CD4-positive, alpha-beta T cell treated with Interleukin-1 beta for 1 hour (primary cell): ENCODE results near the gene HOXA3.

ENCODE experiments used
- DNase-seq, 2 donors: peaks; one replicate each; pipeline ENCODE4 v3.0.0-alpha.2; 2020 to 2022

HOXA3 gene

DNA sequence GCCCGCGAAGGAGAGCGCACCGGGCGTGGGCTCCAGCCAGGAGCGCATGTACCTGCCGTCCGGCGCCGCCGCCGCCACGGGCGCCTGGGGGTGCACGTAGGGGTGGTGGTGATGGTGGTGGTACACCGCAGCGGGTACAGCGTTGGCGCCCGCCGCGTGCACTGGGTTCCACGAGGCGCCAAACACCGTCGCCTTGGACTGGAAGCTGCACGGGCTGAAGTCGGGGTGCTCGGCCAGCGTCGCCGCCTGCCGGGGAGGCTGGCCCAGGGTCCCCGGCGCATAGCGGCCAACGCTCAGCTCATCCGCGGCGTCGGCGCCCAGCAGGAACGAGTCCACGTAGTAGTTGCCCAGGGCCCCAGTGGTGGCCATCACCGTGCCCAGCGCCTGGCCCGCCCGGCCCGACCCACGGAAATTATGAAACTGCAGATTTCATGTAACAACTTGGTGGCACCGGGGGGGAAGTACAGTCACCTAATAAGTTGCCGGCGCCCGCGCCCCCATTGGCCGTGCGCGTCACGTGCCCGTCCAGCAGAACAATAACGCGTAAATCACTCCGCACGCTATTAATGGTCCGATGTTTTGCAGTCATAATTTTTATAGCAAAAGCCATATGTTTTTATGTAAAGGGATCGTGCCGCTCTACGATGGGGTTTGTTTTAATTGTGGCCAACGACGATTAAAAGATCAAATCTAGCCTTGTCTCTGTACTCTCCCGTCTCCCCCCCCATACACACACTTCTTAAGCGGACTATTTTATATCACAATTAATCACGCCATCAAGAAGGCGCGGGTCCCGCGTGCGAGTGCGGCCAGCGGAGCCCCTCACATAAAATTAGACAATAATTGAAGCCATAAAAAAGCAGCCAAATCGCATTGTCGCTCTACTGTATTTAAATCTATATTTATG, 13.0 kb upstream of the HOXA3 start, which contains the start of gene HOXA9:
Gene HOXA9 (minus strand): TSS at position 449 of the 907 bp plus-strand sequence. CDS start 80 bp downstream, at position 369.
- DNase-seq, result peak in 1 of 2 donors; percentile 62

DNA sequence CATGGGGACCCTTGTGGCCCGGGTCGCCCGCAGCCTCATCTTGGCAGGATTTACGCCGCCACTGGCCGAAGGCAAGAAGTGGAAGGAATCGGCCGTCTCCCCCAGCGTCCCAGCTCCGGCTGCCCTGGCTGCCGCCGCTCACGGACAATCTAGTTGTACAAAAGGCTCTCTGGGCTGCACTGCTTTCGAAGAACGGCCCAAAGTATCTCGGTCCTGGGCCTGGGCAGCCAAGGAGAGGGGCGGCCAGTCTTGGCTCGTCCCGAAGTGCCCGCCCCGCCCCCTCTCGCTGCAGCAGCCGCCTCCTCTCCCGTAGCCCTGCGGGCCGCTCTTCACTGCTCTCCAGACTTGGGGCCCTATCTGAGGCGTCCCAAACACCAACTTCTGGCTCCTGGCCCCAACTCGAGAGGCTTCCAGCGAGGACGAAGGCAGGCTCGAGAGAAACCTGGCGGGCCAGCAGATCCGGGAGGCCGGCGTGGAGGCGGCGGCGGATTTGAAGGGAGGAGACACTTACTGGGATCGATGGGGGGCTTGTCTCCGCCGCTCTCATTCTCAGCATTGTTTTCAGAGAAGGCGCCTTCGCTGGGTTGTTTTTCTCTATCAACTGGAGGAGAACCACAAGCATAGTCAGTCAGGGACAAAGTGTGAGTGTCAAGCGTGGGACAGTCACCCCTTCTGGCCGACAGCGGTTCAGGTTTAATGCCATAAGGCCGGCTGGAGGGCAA, 12.1 kb upstream of the HOXA3 start:
- DNase-seq, result no peak

DNA sequence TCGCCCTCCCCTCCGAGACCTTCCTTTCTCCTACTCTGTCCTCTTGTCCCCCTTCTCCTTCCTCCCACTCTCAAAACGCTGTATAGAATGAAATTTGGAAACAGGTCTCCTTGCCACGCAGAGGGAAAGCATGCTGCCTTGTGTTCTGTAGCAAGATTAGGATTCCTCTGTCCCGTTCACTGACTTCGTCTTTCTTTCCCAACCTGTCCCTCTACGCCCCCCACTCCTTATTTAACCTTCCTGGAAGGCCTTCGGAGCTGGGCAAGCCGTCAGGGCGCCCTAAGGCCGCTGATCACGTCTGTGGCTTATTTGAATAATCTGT, 11.6 kb upstream of the HOXA3 start:
- no peak for DNase-seq

DNA sequence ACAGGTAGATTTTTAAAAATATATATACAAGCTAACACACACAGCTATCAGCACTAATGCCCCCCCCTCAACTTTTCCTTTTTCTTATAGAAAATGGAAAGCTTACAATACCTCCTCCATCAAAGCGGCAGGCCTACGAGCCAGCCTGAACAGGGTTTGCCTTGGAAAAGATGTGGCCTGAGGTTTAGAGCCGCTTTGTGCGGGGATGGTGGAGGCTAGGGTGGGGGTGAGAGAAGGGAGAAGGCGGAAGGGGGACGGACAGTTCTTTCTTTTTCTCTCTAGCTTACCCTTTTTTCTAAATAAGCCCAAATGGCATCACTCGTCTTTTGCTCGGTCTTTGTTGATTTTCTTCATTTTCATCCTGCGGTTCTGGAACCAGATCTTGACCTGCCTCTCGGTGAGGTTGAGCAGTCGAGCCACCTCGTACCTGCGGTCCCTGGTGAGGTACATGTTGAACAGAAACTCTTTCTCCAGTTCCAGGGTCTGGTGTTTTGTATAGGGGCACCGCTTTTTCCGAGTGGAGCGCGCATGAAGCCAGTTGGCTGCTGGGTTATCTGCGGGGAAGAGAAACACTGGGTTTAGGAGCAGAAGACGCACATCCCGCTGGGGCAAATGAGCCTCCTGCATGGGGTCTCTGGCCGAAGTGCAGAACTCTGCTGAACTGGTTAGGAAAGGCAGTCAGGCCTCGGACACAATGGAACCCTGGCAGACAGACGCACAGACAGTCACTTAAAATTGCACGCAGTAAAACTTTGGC, 11.1 kb upstream of the HOXA3 start:
- DNase-seq, result no peak

DNA sequence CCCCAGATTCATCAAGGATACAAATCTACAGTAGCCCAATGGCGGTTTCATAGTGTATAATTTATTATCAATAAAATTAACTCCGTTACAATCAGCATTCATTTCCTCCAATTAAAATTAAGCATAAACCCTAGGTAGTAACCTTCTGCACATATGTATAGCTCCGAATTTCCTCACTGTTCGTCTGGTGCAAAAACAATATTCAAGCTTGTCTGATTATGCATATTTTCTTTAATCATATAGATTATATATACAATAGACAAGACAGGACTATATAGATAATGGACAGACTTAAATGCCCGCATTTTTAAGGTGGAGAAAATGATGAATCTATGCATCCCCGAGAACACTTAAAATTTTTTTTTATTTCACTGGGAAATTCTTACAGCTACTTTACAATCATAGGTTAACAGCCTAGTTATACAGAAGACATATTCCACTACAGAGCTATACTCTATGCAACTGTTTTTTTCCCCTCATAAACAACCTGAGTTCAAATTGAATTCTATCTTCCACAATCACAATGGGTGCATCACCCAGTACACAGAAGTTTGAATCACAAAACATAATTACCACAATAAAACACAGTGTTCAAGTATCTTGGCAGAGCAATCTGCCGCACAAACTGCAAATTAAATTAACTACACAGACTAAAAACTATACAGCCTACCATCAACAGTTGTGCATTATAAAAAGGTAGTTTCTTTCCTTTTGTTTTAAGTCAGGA, 10.3 kb upstream of the HOXA3 start:
- no peak for DNase-seq

DNA sequence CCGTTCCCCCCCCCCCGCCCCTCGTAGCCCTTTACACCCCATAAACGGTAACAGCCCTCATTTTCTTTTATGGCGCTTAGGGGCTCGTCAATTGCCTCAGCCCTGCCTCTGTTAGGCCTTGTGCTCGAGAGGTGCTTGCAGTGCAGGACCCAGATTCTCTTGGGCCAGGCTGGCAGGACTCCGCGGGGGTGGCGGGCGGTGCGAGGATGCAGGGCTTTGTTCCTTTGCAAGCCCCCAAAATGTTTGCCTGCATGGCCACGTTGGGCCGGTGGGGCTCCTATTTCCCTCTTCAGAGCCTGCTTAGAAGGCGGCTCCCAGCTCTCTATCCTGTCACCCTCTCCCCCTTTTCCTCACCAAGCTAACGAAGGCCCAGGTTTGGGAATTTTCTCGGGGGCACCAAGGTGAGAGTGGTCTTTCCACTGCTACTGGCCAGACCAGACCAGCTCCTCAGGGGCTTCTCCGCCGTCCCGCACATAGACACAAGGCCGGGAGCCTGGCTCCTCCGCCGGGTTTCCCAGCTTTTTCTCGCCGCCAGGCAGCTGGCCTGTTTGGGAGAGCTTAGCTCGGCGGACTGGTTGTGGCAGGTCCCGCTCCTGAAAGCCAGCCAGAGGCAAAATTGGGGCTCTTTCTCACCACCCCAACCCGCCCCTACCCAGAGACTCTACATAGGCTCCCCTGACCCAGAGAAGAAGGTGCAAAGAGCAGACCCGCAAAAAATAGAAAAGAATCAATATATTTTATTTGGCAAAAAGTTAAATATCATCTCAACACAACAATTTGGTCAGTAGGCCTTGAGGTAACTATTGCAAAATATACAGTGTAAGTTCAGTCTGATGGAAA, 9.6 kb upstream of the HOXA3 start:
- DNase-seq, result no peak

DNA sequence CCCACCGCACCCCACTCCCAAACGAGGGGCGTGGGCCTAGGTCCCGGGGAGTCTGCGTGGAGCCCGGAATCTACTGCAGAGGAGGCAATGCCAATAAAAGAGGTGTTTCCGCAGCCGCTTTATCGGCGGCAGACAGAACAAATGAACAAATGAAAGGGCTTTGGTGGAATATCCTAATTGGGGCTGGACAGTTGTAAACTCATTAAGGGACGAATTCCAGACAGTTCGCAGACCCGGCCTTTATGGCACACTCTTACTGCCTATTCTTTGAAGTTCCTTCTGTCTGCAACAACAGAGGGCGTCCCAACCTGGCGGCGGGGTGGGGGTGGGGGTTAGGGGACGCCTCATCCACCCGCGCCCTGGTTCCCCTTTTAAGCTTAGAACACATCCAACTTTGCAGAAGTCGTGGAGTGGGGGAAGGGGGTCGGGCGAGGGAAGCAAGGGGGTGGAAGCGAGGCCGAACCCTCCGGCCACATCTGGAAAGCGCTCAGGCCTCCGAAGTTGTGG, 8.9 kb upstream of the HOXA3 start:
- DNase-seq, result peak in 1 of 2 donors; percentile 45

DNA sequence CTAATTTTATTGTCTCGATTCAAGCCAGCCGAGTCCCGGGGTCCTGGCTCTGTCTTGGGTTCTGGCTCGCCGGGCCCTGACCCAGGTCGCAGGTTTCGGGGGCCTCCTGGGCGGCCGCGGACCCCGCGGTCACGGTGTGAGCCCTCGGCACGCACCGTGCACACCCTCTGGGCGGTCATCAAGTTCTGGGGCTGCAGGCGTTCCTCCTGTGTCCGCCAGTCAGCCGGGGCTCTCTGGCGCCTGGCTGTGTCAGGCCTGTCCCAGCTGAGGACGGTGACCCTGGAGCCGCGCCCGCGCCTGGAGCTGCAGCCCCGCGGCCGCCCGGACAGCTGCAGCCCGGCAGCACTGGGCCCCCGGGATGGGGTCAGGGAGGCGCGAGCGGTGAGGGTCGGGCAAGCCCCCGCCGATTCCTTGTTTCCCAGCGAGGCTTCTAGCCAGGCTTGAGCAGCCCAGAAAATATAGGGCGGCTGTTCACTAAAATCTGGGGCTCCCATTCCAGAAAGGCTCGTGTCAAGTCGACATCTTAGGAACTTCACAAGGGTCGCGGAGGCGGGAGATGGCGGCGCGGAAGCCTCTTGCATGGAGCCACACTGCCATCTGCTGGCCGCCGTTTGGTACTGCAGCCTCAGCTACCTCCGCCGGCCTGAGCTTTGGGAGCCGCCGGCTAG, 8.3 kb upstream of the HOXA3 start:
- DNase-seq, result peak; percentile 83 to 85

DNA sequence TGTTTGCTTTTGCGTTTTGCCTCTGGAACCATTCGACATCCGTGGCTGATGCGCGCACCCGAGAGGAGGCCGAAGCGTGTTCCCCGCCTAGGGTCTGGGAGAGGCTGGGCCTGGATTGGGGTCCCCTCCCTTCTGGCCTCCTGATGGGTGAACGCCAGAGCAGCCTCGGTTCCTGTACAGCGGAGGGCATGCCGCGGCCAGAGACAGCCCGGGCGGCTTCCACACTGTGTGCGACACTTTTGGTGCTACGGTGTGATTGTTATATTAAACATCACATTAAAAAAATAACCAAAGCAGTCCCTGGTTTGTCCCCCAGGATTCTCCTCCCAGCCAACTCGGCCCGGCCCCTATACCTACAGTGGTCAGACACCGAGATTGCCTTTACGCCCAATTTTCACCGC, 7.8 kb upstream of the HOXA3 start:
- DNase-seq, result no peak

DNA sequence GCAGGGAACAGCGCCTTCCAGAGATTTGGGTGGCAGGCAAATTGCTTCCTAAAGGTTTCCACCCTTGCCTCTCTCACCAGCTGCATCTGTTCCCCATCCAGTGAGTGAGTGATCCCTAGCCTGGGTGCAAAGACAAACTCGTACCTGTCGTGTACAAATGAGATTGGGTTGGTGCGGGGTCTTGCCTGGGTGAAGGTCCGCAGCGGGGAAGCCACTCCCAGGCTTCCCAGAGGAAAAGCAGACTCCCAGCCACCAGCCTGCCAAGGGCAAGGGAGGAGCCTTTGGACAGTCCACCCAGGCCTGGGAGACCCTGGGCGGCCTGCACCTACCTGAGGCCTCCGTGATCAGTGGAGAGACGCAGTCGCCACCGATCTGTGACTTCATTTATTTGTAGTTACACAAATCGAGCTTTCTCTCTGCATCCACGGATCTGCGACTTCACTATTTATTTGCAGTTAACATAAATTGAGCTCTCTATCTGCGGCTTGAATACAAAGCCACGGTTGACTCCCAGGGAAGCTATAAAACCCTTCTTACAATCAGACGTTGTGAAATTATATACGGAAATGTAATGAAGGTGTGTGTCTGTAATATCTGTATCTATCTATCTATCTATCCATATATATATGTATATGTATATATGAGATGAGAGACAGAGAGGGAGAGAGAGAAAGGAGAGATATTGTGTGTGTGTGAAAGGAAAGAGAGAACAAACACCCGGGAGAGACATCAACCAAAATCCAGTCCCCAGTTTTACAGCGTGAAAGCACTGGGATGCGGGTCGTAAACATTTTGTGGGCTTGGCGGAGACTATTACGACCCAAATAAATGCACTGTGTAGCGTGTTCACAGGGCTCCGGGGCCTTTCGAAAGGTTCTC, 7.1 kb upstream of the HOXA3 start:
- no peak for DNase-seq

DNA sequence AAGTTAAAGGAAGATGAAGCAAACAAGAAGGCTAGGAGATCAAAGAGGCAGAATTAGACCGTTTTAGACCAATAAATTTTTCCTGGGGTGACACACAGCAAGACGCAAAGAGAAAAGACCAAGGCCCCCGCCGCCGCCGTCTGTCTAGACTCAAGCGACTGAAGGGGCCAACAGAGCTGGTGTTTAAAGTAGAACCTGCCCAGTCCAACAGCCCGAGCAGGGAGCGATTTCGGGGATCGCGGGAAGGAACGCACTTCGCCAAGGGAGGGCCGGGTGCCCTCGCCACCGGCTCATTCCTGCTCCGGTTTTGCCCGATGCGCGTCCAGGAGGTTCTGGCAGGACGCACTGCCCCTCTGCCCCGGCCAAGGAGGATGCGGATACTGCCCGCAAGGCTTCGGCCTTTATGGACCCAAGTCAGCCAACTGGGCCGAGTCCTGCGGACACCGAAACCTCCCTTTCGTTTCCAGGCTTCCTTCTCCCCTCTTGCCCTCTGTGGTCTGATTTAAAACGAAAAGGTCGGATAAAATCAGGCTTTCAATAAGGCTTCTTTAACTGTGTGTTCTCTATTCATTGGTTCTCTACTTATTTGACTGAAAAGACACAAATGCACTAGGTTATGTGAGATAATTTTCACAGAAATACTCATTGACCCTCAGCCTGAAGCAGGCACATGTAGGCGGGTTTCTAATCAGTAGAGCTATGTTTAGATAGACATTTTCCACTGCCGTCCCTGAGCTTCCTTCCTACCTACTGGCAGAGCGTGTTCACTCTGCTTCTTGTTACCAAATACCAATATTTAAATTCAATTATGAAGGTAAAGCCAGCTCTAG, 6.3 kb upstream of the HOXA3 start:
- no peak for DNase-seq

DNA sequence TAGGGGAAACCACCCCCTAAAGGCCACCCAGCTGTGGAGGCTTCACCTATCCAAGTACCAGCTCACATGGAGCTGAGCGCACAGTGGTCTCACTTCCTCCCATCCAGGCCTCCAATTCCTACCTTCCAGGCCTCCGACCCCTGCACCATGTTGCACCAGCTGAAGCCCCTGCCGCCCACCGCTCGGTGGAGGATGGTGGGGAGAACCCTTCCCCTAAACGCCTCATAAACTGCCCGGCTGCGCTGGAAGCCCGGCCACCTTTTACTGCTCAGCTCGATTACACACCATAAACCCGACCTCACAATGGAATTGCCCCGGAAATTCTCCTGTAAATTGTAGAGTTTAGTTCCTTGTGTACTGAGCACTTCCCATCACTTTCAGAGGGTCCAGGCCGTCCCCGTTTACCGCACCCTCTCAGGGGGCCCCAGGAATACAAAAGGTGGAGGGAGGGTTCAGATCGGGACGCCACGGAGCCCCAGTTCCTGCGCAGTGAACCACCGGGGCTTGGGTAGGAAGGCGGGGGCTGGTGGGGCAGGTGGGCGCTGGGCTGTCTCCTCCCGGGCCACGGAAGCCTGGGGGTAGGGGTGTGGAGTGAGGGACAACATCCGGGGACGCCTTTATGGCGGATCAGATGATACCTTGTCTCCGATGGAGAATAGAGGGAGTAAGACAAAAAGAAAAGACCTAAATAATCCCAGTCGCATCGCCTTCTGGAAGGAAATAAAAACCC, 5.5 kb upstream of the HOXA3 start:
- no peak for DNase-seq

DNA sequence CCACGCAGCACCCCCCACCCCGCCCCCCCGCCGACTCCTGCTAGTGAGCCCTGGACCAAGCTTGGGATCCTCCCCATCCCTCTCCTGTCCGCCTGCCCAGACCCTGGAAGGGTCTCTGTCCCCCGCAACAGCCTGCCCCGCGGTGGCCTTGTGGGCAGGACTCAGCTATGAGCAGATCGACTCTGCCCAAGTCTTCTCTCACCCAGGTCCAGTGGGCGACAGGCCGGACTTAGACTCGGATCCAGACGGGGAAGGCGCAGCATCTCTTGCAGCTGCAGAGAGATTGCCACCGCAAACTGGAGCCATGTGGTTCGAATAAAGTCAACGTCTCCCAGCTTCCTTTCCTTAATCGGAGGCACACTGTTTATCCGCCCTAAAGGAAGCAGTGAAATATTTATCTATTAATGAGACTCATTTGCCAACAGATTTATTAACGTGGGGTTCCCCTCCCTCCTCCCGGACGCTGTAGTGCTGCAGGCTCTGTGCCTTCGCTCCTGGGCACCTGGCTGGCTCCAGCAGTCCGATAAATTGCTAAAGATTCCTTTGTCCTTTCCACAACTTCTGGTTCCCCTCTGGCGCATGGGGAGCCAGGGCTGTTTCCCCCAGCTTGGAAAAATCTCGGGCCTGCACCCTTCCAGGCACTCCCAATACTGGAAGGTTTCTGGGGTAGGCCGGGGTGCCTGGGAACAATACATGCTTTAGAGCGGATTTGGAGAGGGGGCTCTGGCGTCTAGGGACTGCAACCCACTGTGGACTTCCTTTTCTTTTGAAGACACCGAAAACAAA, 4.7 kb upstream of the HOXA3 start:
- no peak for DNase-seq

DNA sequence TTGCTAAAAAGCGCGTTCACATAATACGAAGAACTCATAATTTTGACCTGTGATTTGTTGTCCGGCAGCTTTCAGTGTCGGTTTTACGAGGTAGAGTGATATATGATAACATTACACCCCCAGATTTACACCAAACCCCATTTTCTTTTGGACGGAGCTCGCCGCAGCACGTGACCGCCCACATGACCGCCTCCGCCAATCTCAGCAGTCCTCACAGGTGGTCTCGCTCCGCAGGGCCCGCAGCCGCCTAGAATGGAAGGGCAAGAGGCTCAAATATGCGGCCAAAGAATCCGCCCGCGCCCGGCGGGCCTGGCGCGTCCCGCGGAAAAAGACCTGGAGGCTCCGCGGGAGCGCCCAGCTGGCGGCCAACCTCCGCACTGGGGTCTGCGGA, 4.1 kb upstream of the HOXA3 start, which contains the start of gene HOXA7:
Gene HOXA7 (minus strand): TSS at position 168 of the 391 bp plus-strand sequence. CDS start 130 bp downstream, at position 38.
- DNase-seq, result no peak

DNA sequence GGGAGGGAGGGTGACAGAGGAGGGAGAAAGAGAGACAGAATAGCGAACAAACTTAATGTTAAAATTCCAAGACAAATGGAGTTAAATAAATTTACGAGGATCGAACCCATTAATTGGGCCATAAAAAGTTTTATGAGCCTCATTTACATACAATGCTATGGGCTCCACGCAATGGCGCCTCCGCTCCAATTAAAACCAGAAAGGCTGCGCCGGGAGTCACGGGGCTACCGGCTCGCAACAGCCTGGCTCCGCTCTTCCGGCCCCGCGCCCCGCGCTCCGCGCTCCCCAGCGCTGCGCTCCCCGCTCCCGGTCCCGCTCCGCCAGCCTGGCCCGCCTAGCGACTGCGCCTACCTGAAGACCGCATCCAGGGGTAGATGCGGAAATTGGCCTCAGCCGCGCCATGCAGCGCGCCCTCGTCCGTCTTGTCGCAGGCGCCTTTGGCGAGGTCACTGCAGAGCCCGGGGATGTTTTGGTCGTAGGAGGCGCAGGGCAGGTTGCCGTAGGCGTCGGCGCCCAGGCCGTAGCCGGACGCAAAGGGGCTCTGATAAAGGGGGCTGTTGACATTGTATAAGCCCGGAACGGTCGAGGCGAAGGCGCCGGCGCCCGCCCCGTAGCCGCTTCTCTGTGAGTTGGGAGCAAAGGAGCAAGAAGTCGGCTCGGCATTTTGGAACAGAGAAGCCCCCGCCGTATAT, 3.6 kb upstream of the HOXA3 start:
- DNase-seq, result no peak
